C4-2B (cell line): ENCODE results near the gene EIF4E1B.
"Not testable (repeated sequence)": the region's sequence is repeated elsewhere in the genome, so short reads cannot be mapped to it uniquely, and the experiment has no call there.

ENCODE experiments used
- CTCF ChIP-seq: fragments of 450-650 bp; conservative IDR thresholded peaks from 2 replicates; pipeline ENCODE4 v1.5.1; 2017; ENCODE audit warnings: mild to moderate bottlenecking
- ZFX ChIP-seq: fragments of 450-650 bp; IDR thresholded peaks from 2 replicates; pipeline ENCODE4 v1.6.1; 2017

DNA sequence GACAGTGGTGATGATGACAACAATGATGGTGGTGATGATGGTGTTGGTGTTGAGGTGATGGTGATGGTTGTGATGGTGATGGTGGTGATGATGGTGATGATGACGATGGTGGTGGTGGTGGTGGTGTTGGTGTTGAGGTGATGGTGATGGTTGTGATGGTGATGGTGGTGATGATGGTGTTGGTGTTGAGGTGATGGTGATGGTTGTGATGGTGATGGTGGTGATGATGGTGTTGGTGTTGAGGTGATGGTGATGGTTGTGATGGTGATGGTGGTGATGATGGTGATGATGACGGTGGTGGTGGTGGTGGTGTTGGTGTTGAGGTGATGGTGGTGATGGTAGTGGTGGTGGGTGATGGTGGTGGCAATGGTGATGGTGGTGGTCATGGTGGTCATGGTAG is 38.8 kb upstream of the EIF4E1B start:
- TF ChIP-seq CTCF, ZFX: not testable (repeated sequence)
